Measurements from ENCODE around the gene VWA8.

GRCh38 chr13:41969072-41969471 lies 8.2 kb upstream of the VWA8 start:
- TF ChIP-seq CTCF (IDR thresholded peaks at IDR 0.05 in 2 of 3, conservative IDR thresholded peaks at IDR 0.05 in 1 of 3; ENCODE audit: borderline replicate concordance in 1 of 3, insufficient read depth in 1 of 3, low read depth in 2 of 3, low read length in 2 of 3) (no peak), EZH2 (IDR thresholded peaks at IDR 0.05) (no peak), TCF7L2 (IDR thresholded peaks at IDR 0.05; ENCODE audit: borderline replicate concordance, extremely low read depth, insufficient read depth, insufficient read length) (no peak), POLR2A (IDR thresholded peaks at IDR 0.05; ENCODE audit: borderline replicate concordance, extremely low read depth, insufficient read depth, insufficient read length) (no peak), ATF3 (IDR thresholded peaks at IDR 0.05) (no peak), FOSL1 (IDR thresholded peaks at IDR 0.05; ENCODE audit: low read depth) (no peak), SIN3A (IDR thresholded peaks at IDR 0.05; ENCODE audit: low read depth) (no peak), YY1 (IDR thresholded peaks at IDR 0.05; ENCODE audit: extremely low read depth, insufficient replicate concordance, low read depth, low read length) (no peak), MAX (IDR thresholded peaks at IDR 0.05) (no peak), ELF1 (IDR thresholded peaks at IDR 0.05; ENCODE audit: borderline replicate concordance, low read depth) (no peak), REST (IDR thresholded peaks at IDR 0.05; ENCODE audit: low read depth) (no peak), SRF (IDR thresholded peaks at IDR 0.05; ENCODE audit: low read depth) (no peak), ZNF274 (IDR thresholded peaks at IDR 0.05; ENCODE audit: low read depth, low read length) (no peak), CEBPB (IDR thresholded peaks at IDR 0.05; ENCODE audit: low read depth) (no peak)

Data from HCT116 (cell line).